HCT116 (cell line): ENCODE measurements around the gene IGSF3.

Experiments used
- ATF3 ChIP-seq: IDR thresholded peaks from 2 replicates; pipeline ENCODE4 v1.6.1; 2012
- CEBPB ChIP-seq: IDR thresholded peaks from 2 replicates; pipeline ENCODE4 v1.6.1; 2012; ENCODE audit warnings: low read depth
- CTCF ChIP-seq, 3 experiments: fragments of 200-600 bp in 1 of 3; sonication (generic) in 1 of 3; IDR thresholded peaks in 2 of 3; conservative IDR thresholded peaks in 1 of 3; 2 replicates each; pipeline ENCODE4 v1.5.1; 2012 to 2017; ENCODE audit warnings: low read depth in 2 of 3, low read length in 2 of 3, antibody characterized with exemption in 1 of 3, borderline replicate concordance in 1 of 3, control low read depth in 1 of 3, mild to moderate bottlenecking in 1 of 3, mixed read lengths in 1 of 3, mixed run types in 1 of 3, moderate library complexity in 1 of 3; ENCODE audit not compliant: insufficient read depth in 1 of 3
- EGR1 ChIP-seq: IDR thresholded peaks from 2 replicates; pipeline ENCODE4 v1.6.1; 2012; ENCODE audit warnings: low read depth
- POLR2A ChIP-seq: IDR thresholded peaks from 2 replicates; pipeline ENCODE4 v1.7.0; 2011; ENCODE audit warnings: borderline replicate concordance; ENCODE audit not compliant: insufficient read depth, insufficient read length; ENCODE audit errors: extremely low read depth
- POLR2AphosphoS5 ChIP-seq: IDR thresholded peaks from 2 replicates; pipeline ENCODE4 v1.6.1; 2011; ENCODE audit warnings: mild to moderate bottlenecking, low read depth, low read length, moderate library complexity
- REST ChIP-seq: IDR thresholded peaks from 2 replicates; pipeline ENCODE4 v1.6.1; 2012; ENCODE audit warnings: low read depth
- SIN3A ChIP-seq: IDR thresholded peaks from 2 replicates; pipeline ENCODE4 v1.6.1; 2012; ENCODE audit warnings: low read depth
- YY1 ChIP-seq: IDR thresholded peaks from 2 replicates; pipeline ENCODE4 v1.6.1; 2011; ENCODE audit warnings: low read length, low read depth, moderate library complexity, mild to moderate bottlenecking; ENCODE audit not compliant: insufficient replicate concordance; ENCODE audit errors: extremely low read depth
- ZBTB33 ChIP-seq: IDR thresholded peaks from 2 replicates; pipeline ENCODE4 v1.6.1; 2011; ENCODE audit warnings: mild to moderate bottlenecking, low read length, moderate library complexity; ENCODE audit not compliant: insufficient replicate concordance; ENCODE audit errors: extremely low read depth

GRCh38 chr1:116674011-116674531, 6.5 kb upstream of the IGSF3 start:
- TF ChIP-seq ZBTB33, result no peak
- TF ChIP-seq CTCF (IDR thresholded peaks at IDR 0.05 in 2 of 3, conservative IDR thresholded peaks at IDR 0.05 in 1 of 3; ENCODE audit: borderline replicate concordance in 1 of 3, insufficient read depth in 1 of 3, low read depth in 2 of 3, low read length in 2 of 3), result no peak
- TF ChIP-seq YY1, result no peak
- no peak for TF ChIP-seq REST
- TF ChIP-seq POLR2AphosphoS5, result no peak
- TF ChIP-seq ATF3, result no peak
- TF ChIP-seq CEBPB, result no peak
- TF ChIP-seq EGR1, result no peak
- TF ChIP-seq SIN3A, result no peak
- no peak for TF ChIP-seq POLR2A
